Colonic mucosa (tissue), 4 donors: Measurements from ENCODE around the gene OVOL2. TPM values are rescaled to one million over a fixed set of nuclear protein-coding genes. Genes with fewer than 3 reads are reported as not detected.
A peak's percentile ranks its signal among the peaks of the same experiment; 100 is the strongest.

ENCODE experiments used
- DNase-seq: peaks from one replicate; pipeline ENCODE4 v3.0.0-alpha.2; 2020
- H3K27ac ChIP-seq: fragments of 200-600 bp; one replicate; pipeline ENCODE4 v1.8.0; 2021
- H3K27me3 ChIP-seq: fragments of 200-600 bp; one replicate; pipeline ENCODE4 v1.8.0; 2021
- H3K36me3 ChIP-seq: fragments of 200-600 bp; one replicate; pipeline ENCODE4 v1.8.0; 2021
- H3K4me1 ChIP-seq: fragments of 200-600 bp; one replicate; pipeline ENCODE4 v1.8.0; 2021; ENCODE audit warnings: mild to moderate bottlenecking
- H3K4me3 ChIP-seq: fragments of 200-600 bp; one replicate; pipeline ENCODE4 v1.8.0; 2021
- H3K9ac ChIP-seq, 2 donors: one replicate each; pipeline ENCODE4 v1.7.0; 2013; ENCODE audit warnings: control low read depth in 2 of 2, low read depth in 2 of 2, low read length in 2 of 2
- H3K9me3 ChIP-seq: fragments of 200-600 bp; one replicate; pipeline ENCODE4 v1.8.0; 2021
- intact Hi-C: fragments of 100-400 bp; cut with DNase I; formaldehyde crosslinking; loops from one replicate; pipeline ENCODE4 v1.14.1; 2022
- total RNA-seq, 2 donors: library from RNA; stranded (reverse); fragmentation: NEBNext Ultra II Directional in 1 of 2; extraction: Animal tissue kit (Norgen Biotek cat#: 25700) in 1 of 2; gene quantifications; one replicate each; pipeline ENCODE4 v1.2.1, GENCODE V29; 2021
- TF ChIP-seq, protein P1 (sequence below): fragments of 200-600 bp; IDR thresholded peaks from one replicate; pipeline ENCODE4 v1.8.0; 2022; ENCODE audit warnings: antibody characterized with exemption, mild to moderate bottlenecking
- donor health status: healthy.
- donor health status: DM: no; HTN: no; CAD: no.
- donor health status: DM: no; HTN: no; CAD: no.

OVOL2 gene
- total RNA-seq, 2 donors from 2014 or later, result 13.5 to 22.8 TPM

DNA sequence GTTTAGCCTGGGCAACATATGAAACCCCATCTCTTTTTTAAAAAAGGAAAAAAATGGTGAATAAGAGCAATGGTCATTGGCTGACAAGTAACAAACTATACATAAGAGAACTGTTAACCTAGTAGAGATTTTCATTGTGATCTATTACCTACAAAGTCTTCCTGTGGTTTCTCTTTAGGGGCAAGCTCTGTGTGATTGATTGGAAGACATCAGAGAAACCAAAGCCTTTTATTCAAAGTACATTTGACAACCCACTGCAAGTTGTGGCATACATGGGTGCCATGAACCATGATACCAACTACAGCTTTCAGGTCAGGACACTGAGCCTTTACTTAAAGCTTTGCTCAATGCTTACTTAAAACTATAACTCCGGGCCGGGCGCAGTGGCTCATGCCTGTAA is 69.7 kb downstream of the OVOL2 start:
- Histone ChIP-seq H3K27ac (no peak overlapping the region), H3K9ac (no peak overlapping the region), H3K4me1 (peaks cover 4% of the 10 kb centered on the region), H3K9me3 (no peaks in the 10 kb centered on the region), H3K36me3 (no peaks in the 10 kb centered on the region), H3K4me3 (no peak overlapping the region), H3K27me3 (no peaks in the 10 kb centered on the region)
- TF ChIP-seq, protein P1, sequence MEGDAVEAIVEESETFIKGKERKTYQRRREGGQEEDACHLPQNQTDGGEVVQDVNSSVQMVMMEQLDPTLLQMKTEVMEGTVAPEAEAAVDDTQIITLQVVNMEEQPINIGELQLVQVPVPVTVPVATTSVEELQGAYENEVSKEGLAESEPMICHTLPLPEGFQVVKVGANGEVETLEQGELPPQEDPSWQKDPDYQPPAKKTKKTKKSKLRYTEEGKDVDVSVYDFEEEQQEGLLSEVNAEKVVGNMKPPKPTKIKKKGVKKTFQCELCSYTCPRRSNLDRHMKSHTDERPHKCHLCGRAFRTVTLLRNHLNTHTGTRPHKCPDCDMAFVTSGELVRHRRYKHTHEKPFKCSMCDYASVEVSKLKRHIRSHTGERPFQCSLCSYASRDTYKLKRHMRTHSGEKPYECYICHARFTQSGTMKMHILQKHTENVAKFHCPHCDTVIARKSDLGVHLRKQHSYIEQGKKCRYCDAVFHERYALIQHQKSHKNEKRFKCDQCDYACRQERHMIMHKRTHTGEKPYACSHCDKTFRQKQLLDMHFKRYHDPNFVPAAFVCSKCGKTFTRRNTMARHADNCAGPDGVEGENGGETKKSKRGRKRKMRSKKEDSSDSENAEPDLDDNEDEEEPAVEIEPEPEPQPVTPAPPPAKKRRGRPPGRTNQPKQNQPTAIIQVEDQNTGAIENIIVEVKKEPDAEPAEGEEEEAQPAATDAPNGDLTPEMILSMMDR, result no peak
- DNase-seq, result no peak
- intact Hi-C loops, result no loop called here

DNA sequence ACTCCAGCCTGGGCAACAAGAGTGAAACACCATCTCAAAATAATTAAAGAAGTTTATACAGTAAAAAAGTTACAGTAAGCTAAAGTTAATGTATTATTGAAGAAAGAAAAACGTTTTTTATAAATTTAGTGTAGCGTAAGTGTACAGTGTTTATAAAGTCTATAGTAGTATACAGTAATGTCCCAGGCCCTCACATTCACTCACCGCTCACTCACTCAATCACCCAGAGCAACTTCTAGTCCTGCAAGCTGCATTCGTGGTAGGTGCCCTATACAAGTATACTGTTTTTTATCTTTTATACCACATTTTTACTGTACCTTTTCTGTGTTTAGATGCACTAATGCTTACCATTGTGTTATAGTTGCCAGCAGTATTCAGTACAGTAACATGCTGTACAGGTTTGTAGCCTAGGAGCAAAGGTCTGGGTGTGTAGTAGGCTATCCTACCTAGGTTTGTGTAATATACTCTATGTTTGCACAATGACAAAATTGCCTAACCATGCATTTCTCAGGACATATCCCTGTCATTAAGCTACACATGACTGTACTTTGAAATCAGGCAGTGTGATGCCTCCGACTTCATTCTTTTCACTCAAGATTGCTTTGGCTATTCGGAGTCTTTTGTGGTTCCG is 72.2 kb downstream of the OVOL2 start:
- DNase-seq, result peak; percentile 56
- no peaks in the 10 kb centered on the region for H3K36me3 ChIP-seq
- H3K4me3 ChIP-seq, result no peak overlapping the region
- H3K27me3 ChIP-seq, result no peaks in the 10 kb centered on the region
- no peaks in the 10 kb centered on the region for H3K9me3 ChIP-seq
- TF ChIP-seq, protein P1, result no peak
- H3K27ac ChIP-seq, result peak overlapping the region; percentile 49
- peaks cover 4% of the 10 kb centered on the region for H3K4me1 ChIP-seq
- intact Hi-C loops, result no loop called here
- no peak overlapping the region for H3K9ac ChIP-seq

DNA sequence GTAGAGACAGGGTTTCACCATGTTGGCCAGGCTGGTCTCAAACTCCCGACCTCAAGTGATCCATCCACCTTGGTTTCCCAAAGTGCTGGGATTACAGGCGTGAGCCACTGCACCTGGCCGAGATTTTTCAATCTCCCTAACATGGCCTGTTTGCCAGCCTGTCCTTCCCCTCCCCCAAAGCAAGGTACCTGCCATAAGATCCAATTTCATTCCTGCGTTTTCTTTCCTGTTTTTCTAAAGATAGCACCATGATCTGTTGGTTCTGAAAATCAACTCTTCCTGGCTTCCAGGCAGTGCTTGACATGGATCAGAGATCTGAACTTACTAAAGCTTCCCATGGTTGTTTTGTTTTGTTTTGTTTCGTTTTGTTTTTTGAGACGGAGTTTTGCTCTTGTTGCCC is 81.4 kb downstream of the OVOL2 start:
- no peak overlapping the region for H3K9ac ChIP-seq
- H3K36me3 ChIP-seq, result no peaks in the 10 kb centered on the region
- TF ChIP-seq, protein P1, result no peak
- H3K27ac ChIP-seq, result no peak overlapping the region
- no peak for DNase-seq
- no peaks in the 10 kb centered on the region for H3K9me3 ChIP-seq
- H3K4me1 ChIP-seq, result no peaks in the 10 kb centered on the region
- no peak overlapping the region for H3K4me3 ChIP-seq
- H3K27me3 ChIP-seq, result no peaks in the 10 kb centered on the region
- intact Hi-C loops, result no loop called here

Other genes starting within 250 kb of the OVOL2 start
- 100 to 1,000 TPM; 116 to 119 TPM for gene SNX5, start 89.1 kb downstream of the OVOL2 start, total RNA-seq
- 10 to 100 TPM; 20.5 to 21.1 TPM for gene MGME1, start 88.9 kb downstream of the OVOL2 start, total RNA-seq
- gene KAT14, start 79.9 kb upstream of the OVOL2 start, total RNA-seq, result 10 to 100 TPM; 13.1 to 13.4 TPM
- 10 to 100 TPM; 16.2 to 17.5 TPM for gene PET117, start 79.9 kb upstream of the OVOL2 start, total RNA-seq
- gene ZNF133, start 230.6 kb upstream of the OVOL2 start, total RNA-seq, result 10 to 100 TPM in 1 of 2 donors, 1 to 10 TPM in 1; 7.4 to 10.9 TPM